Motor neuron (in vitro differentiated cells): ENCODE measurements around the gene CEP63. TPM values are rescaled to one million over a fixed set of nuclear protein-coding genes. Genes with fewer than 3 reads are reported as not detected.

Source experiments
- ATAC-seq, 8 experiments: fragments of 200-7000 bp; cut with Tn5 transposase; replicated peaks in 6 of 8; 2 replicates each; pipeline ENCODE4 v1.8.0; 2021; ENCODE audit warnings: mild to moderate bottlenecking in 8 of 8, moderate library complexity in 8 of 8
- H3K27ac ChIP-seq, 2 donors: fragments of 250-450 bp; sonication (Bioruptor Pico); 2 replicates each; pipeline ENCODE4 v1.9.0; 2021; ENCODE audit warnings: antibody characterized with exemption in 2 of 2, mild to moderate bottlenecking in 2 of 2, moderate library complexity in 1 of 2
- H3K4me1 ChIP-seq, 2 donors: fragments of 250-450 bp; sonication (Bioruptor Pico); replicated peaks in 1 of 2; 2 replicates each; pipeline ENCODE4 v1.6.1; 2021; ENCODE audit warnings: antibody characterized with exemption in 2 of 2, mild to moderate bottlenecking in 2 of 2, moderate library complexity in 1 of 2
- H3K4me3 ChIP-seq, 5 donors: fragments of 250-450 bp; sonication (Bioruptor Pico); 2 replicates each; pipeline ENCODE4 v1.9.0; 2021; ENCODE audit warnings: antibody characterized with exemption in 5 of 5, mild to moderate bottlenecking in 5 of 5, moderate library complexity in 4 of 5
- WGBS, 10 experiments: fragments of 450-650 bp; shearing (Covaris generic); methylation state at CpG; one replicate each; pipeline ENCODE4 v1.0.0; 2022; 5-methylcytosine and 5-hydroxymethylcytosine counted together
- in situ Hi-C, 9 experiments: fragments of 400-800 bp; cut with MboI; loops; one replicate each; pipeline ENCODE4 v1.15.0; 2021; ENCODE audit warnings: low sequenced_read_pairs in 9 of 9, low pct_unique_long_range_greater_than_20kb in 2 of 9; ENCODE audit not compliant: unreplicated experiment in 9 of 9
- total RNA-seq, 8 experiments: library from RNA; unstranded; fragments of 300-600 nt; gene quantifications; 2 replicates each; pipeline versions ENCODE4 v1.2.3 to v1.2.4, GENCODE V29; 2022

CEP63 gene
- total RNA-seq, 8 experiments from 2014 or later = 25.0 to 43.9 (median 29.9) TPM

DNA sequence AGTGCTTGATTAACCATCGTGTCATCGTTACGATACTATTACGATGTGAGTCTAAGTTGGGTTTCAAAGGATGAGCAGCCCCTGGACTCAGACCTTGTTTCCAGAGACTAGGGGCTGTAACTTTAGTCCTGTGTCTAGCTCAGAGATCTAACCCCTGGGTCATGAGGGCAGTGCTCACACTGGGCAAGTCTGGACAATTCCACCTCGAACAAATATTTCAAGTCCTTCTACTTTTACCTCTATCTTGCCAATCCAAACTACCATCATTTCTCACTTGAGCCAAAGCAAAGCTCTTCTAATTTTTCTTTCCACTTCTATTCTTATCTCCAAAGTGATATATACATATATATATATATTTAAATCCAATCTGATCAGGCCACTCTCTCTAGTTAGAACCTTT is 10.9 kb upstream of the CEP63 start:
- Histone ChIP-seq H3K4me1 (peaks cover 0 to 6% of the 10 kb centered on the region in 2 donors), H3K27ac (no peak overlapping the region), H3K4me3 (no peak overlapping the region)
- in situ Hi-C loops = loop anchor here (5.0 to 10.0 kb wide), 2 partner anchors 168 to 170 kb away; no protein-coding TSS in a partner anchor
- no peak for ATAC-seq
- WGBS, 10 experiments = 85 to 100% (median 88%) methylated on average over 1 to 5 of the region's 5 CpGs; no CpG with 5 or more reads in 4 of the 10 experiments

GRCh38 chr3:134476306-134476705 is 9.6 kb upstream of the CEP63 start:
- peak in 7 of 8 experiments; percentile 4 to 62 (median 58) for ATAC-seq
- Histone ChIP-seq H3K4me1 (peaks cover 0 to 6% of the 10 kb centered on the region in 2 donors), H3K27ac (no peak overlapping the region), H3K4me3 (no peak overlapping the region)
- in situ Hi-C loops = loop anchor here in 6 of 9 experiments (10.0 kb wide), 1 partner anchor 172 kb away; no protein-coding TSS in a partner anchor
- 0 to 100% (median 60%) methylated on average over 1 to 2 of the region's 4 CpGs; no CpG with 5 or more reads in 3 of the 10 experiments for WGBS, 10 experiments

- Histone ChIP-seq H3K4me3 (no peak overlapping the region), H3K4me1 (peaks cover 0 to 6% of the 10 kb centered on the region in 2 donors), H3K27ac (no peak overlapping the region)
- in situ Hi-C loops = loop anchor here in 6 of 9 experiments (10.0 kb wide), 1 partner anchor 172 kb away; no protein-coding TSS in a partner anchor
- 53 to 100% (median 90%) methylated on average over 2 to 6 of the region's 6 CpGs; no CpG with 5 or more reads in 1 of the 10 experiments for WGBS, 10 experiments
- ATAC-seq = peak in 2 of 8 experiments; percentile 25 to 68
Measured at GRCh38 chr3:134477002-134477401, 8.9 kb upstream of the CEP63 start.

- WGBS, 10 experiments = 27 to 100% (median 63%) methylated on average over 1 to 2 of the region's 2 CpGs
- in situ Hi-C loops = loop anchor here in 6 of 9 experiments (10.0 kb wide), 1 partner anchor 173 kb away; no protein-coding TSS in a partner anchor
Measured at GRCh38 chr3:134477938-134478337, 7.9 kb upstream of the CEP63 start.

DNA sequence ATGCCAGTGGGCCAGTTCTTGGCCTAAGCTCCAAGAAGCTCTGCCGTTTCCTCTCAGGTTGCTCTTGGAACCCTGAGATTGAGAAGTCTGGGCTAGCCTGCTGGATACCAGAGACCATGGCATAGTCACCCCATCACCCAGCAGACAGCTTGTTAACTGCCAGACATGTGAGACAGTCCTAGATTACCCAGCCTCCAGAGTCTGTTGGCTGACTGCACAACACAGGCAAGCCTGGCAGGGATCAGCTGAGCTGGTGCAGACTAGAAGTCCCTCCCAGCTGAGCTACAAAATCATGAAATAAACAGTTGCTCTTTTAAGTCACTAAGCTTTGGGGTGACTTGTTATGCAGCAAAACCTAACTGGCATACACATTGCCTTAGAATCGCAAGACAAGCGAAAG is 5.3 kb upstream of the CEP63 start:
- H3K27ac ChIP-seq = no peak overlapping the region
- peaks cover 8 to 10% of the 10 kb centered on the region in 2 donors for H3K4me1 ChIP-seq
- no peak for ATAC-seq
- WGBS, 10 experiments = 50 to 100% (median 100%) methylated on average over 1 to 3 of the region's 3 CpGs; no CpG with 5 or more reads in 3 of the 10 experiments
- no peak overlapping the region for H3K4me3 ChIP-seq
- in situ Hi-C loops = no loop called here

More at GRCh38 chr3:134477938-134478337, 7.9 kb upstream of the CEP63 start:
- Histone ChIP-seq H3K27ac (no peak overlapping the region), H3K4me3 (no peak overlapping the region), H3K4me1 (peaks cover 0 to 2% of the 10 kb centered on the region in 2 donors)
- ATAC-seq = peak in 3 of 8 experiments; percentile 4 to 68 (median 32)

- 75 to 100% (median 87%) methylated on average over 1 of the region's 1 CpG; no CpG with 5 or more reads in 6 of the 10 experiments for WGBS, 10 experiments
- H3K4me3 ChIP-seq = no peak overlapping the region
- no peak overlapping the region for H3K27ac ChIP-seq
- H3K4me1 ChIP-seq = peaks cover 8 to 10% of the 10 kb centered on the region in 2 donors
- in situ Hi-C loops = no loop called here
- ATAC-seq = no peak
Measured at GRCh38 chr3:134481166-134481565, 4.7 kb upstream of the CEP63 start.

GRCh38 chr3:134482622-134483021 is 3.2 kb upstream of the CEP63 start:
- in situ Hi-C loops = no loop called here
- Histone ChIP-seq H3K4me3 (no peak overlapping the region), H3K27ac (no peak overlapping the region), H3K4me1 (peaks cover 8 to 15% of the 10 kb centered on the region in 2 donors)
- no peak for ATAC-seq
- 66 to 100% (median 100%) methylated on average over 1 to 3 of the region's 3 CpGs; no CpG with 5 or more reads in 2 of the 10 experiments for WGBS, 10 experiments

DNA sequence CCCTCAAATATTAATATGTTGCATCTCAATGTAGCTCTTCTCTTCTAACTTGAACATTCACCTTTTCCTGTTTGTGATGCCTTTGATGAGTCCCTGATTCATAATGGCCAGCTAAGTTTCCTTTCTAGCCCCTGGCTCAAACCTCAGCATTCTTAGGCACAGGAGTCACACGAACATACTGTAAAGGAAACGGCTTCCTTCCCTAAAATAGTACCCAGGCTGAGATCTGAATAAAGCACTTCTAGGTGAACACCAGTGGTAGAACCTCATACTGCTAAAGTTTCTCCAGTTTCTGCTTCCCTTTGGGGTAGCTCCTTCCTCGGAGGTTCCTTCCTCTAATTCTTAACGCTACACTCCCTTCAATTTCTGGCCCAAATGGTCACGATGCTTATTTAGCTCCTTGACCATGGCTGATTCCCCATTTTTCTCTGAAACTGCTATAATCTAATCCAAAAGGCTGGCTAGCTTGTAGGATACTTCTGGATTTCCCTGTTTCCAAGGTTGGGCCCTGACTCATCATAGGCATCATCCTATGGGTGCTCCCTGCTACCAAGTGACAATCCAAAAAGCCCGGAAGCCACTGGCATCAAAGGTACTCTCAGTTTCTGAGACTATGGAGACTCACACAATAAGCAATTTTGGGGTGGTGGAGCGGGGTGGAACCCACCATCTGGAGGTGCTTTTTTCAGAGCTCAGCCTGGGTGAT is 2.5 kb upstream of the CEP63 start:
- no peak for ATAC-seq
- H3K4me1 ChIP-seq = peaks cover 8 to 18% of the 10 kb centered on the region in 2 donors
- in situ Hi-C loops = no loop called here
- no peak overlapping the region for H3K4me3 ChIP-seq
- WGBS, 10 experiments = 0 to 100% (median 97%) methylated on average over 1 to 6 of the region's 7 CpGs; no CpG with 5 or more reads in 3 of the 10 experiments
- no peak overlapping the region for H3K27ac ChIP-seq

GRCh38 chr3:134485075-134485717 is 661 bp upstream of the CEP63 start:
- 0 to 25% (median 3%) methylated on average over 4 to 14 of the region's 24 CpGs; no CpG with 5 or more reads in 1 of the 10 experiments for WGBS, 10 experiments
- H3K4me3 ChIP-seq = peak overlapping the region; percentile 66 to 83 (median 74)
- in situ Hi-C loops = no loop called here
- peak; percentile 0 to 43 (median 22) for ATAC-seq
- H3K27ac ChIP-seq = peak overlapping the region; percentile 96 to 99
- H3K4me1 ChIP-seq = peaks cover 8 to 18% of the 10 kb centered on the region in 2 donors

DNA sequence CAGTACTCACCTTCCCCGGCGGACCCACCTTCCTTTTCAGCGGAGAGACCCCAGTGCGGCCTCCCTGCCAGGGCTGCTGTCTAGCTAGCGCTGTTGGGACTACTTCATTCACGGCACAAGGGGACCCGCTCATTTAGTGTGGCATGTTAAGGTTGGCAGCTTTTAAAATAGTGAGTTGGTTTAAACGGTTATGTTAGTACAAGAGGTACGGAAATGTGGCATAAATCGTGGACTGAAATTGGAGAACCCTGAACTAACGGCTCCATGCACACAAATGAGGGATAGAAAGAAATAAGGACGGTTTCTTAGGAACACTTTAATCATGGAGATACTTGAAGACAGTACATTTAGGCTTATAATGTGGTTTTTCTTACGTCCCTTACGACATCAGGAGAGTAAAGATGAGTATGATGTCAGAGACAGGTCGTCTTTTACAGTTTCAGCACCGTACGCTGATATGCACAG is 752 bp downstream of the CEP63 start:
- H3K4me1 ChIP-seq = peaks cover 8 to 18% of the 10 kb centered on the region in 2 donors
- H3K27ac ChIP-seq = peak overlapping the region; percentile 96 to 99
- peak overlapping the region; percentile 66 to 83 (median 74) for H3K4me3 ChIP-seq
- ATAC-seq = peak; percentile 3 to 40 (median 22)
- whole genome bisulfite sequencing, 10 experiments = 0 to 15% (median 3%) methylated on average over 4 to 11 of the region's 17 CpGs; no CpG with 5 or more reads in 3 of the 10 experiments
- in situ Hi-C loops = no loop called here

DNA sequence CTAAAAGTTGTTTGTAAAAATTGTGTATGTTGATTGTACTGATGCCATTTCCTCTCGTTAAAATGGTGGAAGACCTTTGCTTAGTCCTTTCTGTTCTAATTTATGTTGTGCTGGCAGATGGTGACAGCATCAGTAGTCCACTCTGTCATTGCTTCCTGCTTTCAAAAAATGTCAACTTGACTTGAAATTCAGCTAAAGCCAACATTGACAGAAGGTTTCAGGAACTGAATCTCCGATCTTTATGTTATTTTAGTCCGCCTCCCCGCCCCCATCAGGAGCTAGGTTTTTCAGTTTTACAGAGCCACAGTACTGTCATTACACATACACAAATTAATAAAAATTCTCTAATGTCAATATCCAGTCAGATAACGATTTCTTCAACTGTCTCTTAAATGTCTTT is 1.5 kb downstream of the CEP63 start:
- in situ Hi-C loops = no loop called here
- H3K4me1 ChIP-seq = peaks cover 8 to 18% of the 10 kb centered on the region in 2 donors
- H3K27ac ChIP-seq = peak overlapping the region; percentile 39 to 96
- no peak for ATAC-seq
- peak overlapping the region; percentile 66 to 83 (median 74) for H3K4me3 ChIP-seq
- WGBS, 10 experiments = 20 to 73% (median 47%) methylated on average over 1 to 5 of the region's 5 CpGs

- H3K27ac ChIP-seq = no peak overlapping the region
- in situ Hi-C loops = no loop called here
- no peak overlapping the region for H3K4me3 ChIP-seq
- WGBS, 10 experiments = 23 to 92% (median 80%) methylated on average over 1 to 5 of the region's 5 CpGs; no CpG with 5 or more reads in 2 of the 10 experiments
- ATAC-seq = peak in 3 of 8 experiments; percentile 65 to 98 (median 97)
- no peaks in the 10 kb centered on the region for H3K4me1 ChIP-seq
Measured at GRCh38 chr3:134494495-134494894, 8.6 kb downstream of the CEP63 start.

DNA sequence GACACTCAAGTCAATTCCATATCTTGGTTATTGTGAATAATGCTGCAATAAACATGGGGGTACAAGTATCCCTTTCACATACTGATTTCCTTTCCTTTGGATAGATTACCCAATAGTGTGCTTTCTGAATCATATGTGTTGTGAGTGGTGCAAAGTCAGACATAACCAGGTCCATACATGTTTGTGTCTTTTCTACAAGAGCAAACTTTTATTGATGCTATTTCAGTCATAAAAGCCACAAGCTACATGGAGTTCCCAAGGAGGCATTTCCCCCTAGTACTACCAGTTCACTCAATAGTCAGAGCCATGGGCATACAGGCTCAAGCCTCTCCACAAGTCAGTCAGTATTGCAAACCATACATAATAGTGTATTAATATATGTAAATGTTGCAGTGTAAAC is 10.1 kb downstream of the CEP63 start:
- ATAC-seq = no peak
- H3K4me3 ChIP-seq = no peak overlapping the region
- in situ Hi-C loops = no loop called here
- no peak overlapping the region for H3K27ac ChIP-seq
- no peaks in the 10 kb centered on the region for H3K4me1 ChIP-seq
